GM12873 (cell line): ENCODE results near the gene INPP4A.

ENCODE experiments used
- TF ChIP-seq, protein P1 (sequence below): IDR thresholded peaks from 2 replicates; pipeline ENCODE4 v1.5.1; 2012; ENCODE audit warnings: low read depth, mild to moderate bottlenecking, moderate library complexity, low read length, control low read depth; ENCODE audit not compliant: insufficient read depth; ENCODE audit errors: missing control alignments

INPP4A gene

GRCh38 chr2:98498703-98499440 lies 54.2 kb downstream of the INPP4A start:
- TF ChIP-seq, protein P1, sequence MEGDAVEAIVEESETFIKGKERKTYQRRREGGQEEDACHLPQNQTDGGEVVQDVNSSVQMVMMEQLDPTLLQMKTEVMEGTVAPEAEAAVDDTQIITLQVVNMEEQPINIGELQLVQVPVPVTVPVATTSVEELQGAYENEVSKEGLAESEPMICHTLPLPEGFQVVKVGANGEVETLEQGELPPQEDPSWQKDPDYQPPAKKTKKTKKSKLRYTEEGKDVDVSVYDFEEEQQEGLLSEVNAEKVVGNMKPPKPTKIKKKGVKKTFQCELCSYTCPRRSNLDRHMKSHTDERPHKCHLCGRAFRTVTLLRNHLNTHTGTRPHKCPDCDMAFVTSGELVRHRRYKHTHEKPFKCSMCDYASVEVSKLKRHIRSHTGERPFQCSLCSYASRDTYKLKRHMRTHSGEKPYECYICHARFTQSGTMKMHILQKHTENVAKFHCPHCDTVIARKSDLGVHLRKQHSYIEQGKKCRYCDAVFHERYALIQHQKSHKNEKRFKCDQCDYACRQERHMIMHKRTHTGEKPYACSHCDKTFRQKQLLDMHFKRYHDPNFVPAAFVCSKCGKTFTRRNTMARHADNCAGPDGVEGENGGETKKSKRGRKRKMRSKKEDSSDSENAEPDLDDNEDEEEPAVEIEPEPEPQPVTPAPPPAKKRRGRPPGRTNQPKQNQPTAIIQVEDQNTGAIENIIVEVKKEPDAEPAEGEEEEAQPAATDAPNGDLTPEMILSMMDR = no peak

- TF ChIP-seq, protein P1 = no peak
Observed at GRCh38 chr2:98500561-98500960, 55.9 kb downstream of the INPP4A start.

- TF ChIP-seq, protein P1 = no peak
Observed at GRCh38 chr2:98501223-98501622, 56.6 kb downstream of the INPP4A start.

- TF ChIP-seq, protein P1 = no peak
Observed at GRCh38 chr2:98501876-98502275, 57.2 kb downstream of the INPP4A start.

GRCh38 chr2:98502556-98503335 lies 58.1 kb downstream of the INPP4A start:
- TF ChIP-seq, protein P1 = no peak

GRCh38 chr2:98503481-98504105 lies 58.9 kb downstream of the INPP4A start:
- TF ChIP-seq, protein P1 = no peak

GRCh38 chr2:98504381-98505109 lies 59.9 kb downstream of the INPP4A start:
- TF ChIP-seq, protein P1 = no peak
